Neutrophil (primary cell): ENCODE data around the gene PTTG1.

Experiments
- H3K27ac ChIP-seq: fragments of 200-600 bp; sonication (generic); 2 replicates; pipeline ENCODE4 v1.5.1; 2016; ENCODE audit warnings: mild to moderate bottlenecking, moderate library complexity
- H3K27me3 ChIP-seq: fragments of 200-600 bp; sonication (generic); 2 replicates; pipeline ENCODE4 v1.6.0; 2016; ENCODE audit warnings: mild to moderate bottlenecking
- H3K36me3 ChIP-seq: fragments of 200-600 bp; sonication (generic); 2 replicates; pipeline ENCODE4 v1.5.1; 2017
- H3K4me1 ChIP-seq, 2 experiments: fragments of 200-600 bp in 1 of 2; sonication (generic) in 1 of 2; 1 replicate in 1 of 2; 2 replicates in 1 of 2; pipeline versions ENCODE4 v1.5.1 to v1.6.1; 2013 to 2016; ENCODE audit warnings: low read depth in 1 of 2, low read length in 1 of 2, mild to moderate bottlenecking in 1 of 2, moderate library complexity in 1 of 2; ENCODE audit not compliant: control insufficient read depth in 1 of 2, insufficient read depth in 1 of 2
- H3K4me3 ChIP-seq, 2 experiments: fragments of 200-600 bp in 1 of 2; sonication (generic) in 1 of 2; 1 replicate in 1 of 2; 2 replicates in 1 of 2; pipeline ENCODE4 v1.5.1; 2013 to 2016; ENCODE audit warnings: low read depth in 1 of 2, low read length in 1 of 2, mild to moderate bottlenecking in 1 of 2, moderate library complexity in 1 of 2
- H3K9me3 ChIP-seq: fragments of 200-600 bp; sonication (generic); 2 replicates; pipeline ENCODE4 v1.5.1; 2016
- TF ChIP-seq, protein P1 (sequence below): fragments of 200-600 bp; sonication (generic); IDR thresholded peaks from 2 replicates; pipeline ENCODE4 v1.5.1; 2016; ENCODE audit warnings: antibody characterized with exemption

PTTG1 gene

DNA sequence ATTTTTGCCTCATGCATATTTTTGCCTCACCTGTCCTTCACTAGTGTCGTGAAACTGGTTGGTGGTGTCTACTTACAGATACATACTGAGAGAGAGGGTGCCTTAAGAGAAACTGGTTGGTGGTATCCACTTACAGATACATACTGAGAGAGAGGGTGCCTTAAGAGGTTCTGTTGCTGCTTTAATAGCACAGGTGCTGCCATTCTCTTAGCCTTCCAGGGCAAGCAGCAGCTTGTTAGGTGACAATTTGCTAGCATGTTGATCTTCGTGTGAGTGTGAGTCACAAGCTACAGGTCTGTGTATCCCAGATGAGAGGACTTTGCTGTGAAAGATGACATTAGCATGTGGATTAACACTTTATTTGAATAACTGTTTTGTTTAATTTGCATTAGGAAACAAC, 1.4 kb downstream of the PTTG1 start:
- Histone ChIP-seq H3K9me3 (no peaks in the 10 kb centered on the region), H3K27me3 (no peaks in the 10 kb centered on the region), H3K36me3 (peaks cover 10% of the 10 kb centered on the region), H3K27ac (no peak overlapping the region), H3K4me1 (peaks cover 32 to 42% of the 10 kb centered on the region in 2 experiments), H3K4me3 (no peak overlapping the region)
- TF ChIP-seq, protein P1, sequence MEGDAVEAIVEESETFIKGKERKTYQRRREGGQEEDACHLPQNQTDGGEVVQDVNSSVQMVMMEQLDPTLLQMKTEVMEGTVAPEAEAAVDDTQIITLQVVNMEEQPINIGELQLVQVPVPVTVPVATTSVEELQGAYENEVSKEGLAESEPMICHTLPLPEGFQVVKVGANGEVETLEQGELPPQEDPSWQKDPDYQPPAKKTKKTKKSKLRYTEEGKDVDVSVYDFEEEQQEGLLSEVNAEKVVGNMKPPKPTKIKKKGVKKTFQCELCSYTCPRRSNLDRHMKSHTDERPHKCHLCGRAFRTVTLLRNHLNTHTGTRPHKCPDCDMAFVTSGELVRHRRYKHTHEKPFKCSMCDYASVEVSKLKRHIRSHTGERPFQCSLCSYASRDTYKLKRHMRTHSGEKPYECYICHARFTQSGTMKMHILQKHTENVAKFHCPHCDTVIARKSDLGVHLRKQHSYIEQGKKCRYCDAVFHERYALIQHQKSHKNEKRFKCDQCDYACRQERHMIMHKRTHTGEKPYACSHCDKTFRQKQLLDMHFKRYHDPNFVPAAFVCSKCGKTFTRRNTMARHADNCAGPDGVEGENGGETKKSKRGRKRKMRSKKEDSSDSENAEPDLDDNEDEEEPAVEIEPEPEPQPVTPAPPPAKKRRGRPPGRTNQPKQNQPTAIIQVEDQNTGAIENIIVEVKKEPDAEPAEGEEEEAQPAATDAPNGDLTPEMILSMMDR, result no peak

GRCh38 chr5:160427607-160428006, 6.0 kb downstream of the PTTG1 start:
- H3K27me3 ChIP-seq, result no peaks in the 10 kb centered on the region
- no peak overlapping the region for H3K4me3 ChIP-seq
- H3K27ac ChIP-seq, result no peak overlapping the region
- H3K4me1 ChIP-seq, result peaks cover 7 to 10% of the 10 kb centered on the region in 2 experiments
- no peaks in the 10 kb centered on the region for H3K9me3 ChIP-seq
- TF ChIP-seq, protein P1, result no peak
- H3K36me3 ChIP-seq, result peaks cover 29% of the 10 kb centered on the region

- Histone ChIP-seq H3K36me3 (peaks cover 27% of the 10 kb centered on the region), H3K4me1 (no peaks in the 10 kb centered on the region), H3K27me3 (no peaks in the 10 kb centered on the region), H3K9me3 (no peaks in the 10 kb centered on the region), H3K4me3 (no peak overlapping the region), H3K27ac (no peak overlapping the region)
- TF ChIP-seq, protein P1, result no peak
Measured at GRCh38 chr5:160432196-160432595, 10.5 kb downstream of the PTTG1 start.

GRCh38 chr5:160432787-160433186, 11.1 kb downstream of the PTTG1 start:
- H3K27me3 ChIP-seq, result no peaks in the 10 kb centered on the region
- no peak overlapping the region for H3K4me3 ChIP-seq
- TF ChIP-seq, protein P1, result no peak

GRCh38 chr5:160434022-160434531, 12.4 kb downstream of the PTTG1 start:
- no peaks in the 10 kb centered on the region for H3K9me3 ChIP-seq
- no peaks in the 10 kb centered on the region for H3K27me3 ChIP-seq
- TF ChIP-seq, protein P1, result no peak
- H3K4me3 ChIP-seq, result no peak overlapping the region
- H3K4me1 ChIP-seq, result peaks cover 5 to 8% of the 10 kb centered on the region in 2 experiments
- H3K36me3 ChIP-seq, result peaks cover 14% of the 10 kb centered on the region
- no peak overlapping the region for H3K27ac ChIP-seq

More at GRCh38 chr5:160432787-160433186, 11.1 kb downstream of the PTTG1 start:
- no peak overlapping the region for H3K27ac ChIP-seq
- peaks cover 21% of the 10 kb centered on the region for H3K36me3 ChIP-seq
- H3K4me1 ChIP-seq, result no peaks in the 10 kb centered on the region
- H3K9me3 ChIP-seq, result no peaks in the 10 kb centered on the region
